HG02840 (cell line): ENCODE results near the gene CKMT2.

Experiments used
- ATAC-seq: cut with Tn5 transposase; IDR thresholded peaks from one replicate; pipeline ENCODE4 v1.9.1; 2021; ENCODE audit warnings: mild to moderate bottlenecking, moderate library complexity, moderate number of reproducible peaks; ENCODE audit not compliant: unreplicated experiment, low FRiP score

The CKMT2 gene

GRCh38 chr5:81214848-81215247, 18.3 kb upstream of the CKMT2 start:
- ATAC-seq: no peak

DNA sequence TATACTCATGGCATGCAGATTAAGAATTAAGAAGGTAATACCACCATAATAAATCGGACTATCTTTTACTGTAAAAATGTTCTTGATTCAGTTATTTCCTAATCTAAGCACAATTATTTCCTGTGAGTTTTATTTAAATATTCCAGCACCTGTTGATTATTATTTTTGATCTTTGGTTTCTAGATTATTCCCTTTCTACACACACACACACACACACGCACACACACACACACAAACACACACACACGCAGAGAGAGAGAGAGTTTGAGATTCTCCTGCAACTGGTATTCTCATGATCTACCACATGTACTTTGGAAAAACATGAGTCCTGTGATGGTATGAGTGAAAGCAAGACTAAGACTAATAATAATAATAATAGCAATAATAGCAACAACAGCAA, 17.0 kb upstream of the CKMT2 start:
- ATAC-seq: no peak

DNA sequence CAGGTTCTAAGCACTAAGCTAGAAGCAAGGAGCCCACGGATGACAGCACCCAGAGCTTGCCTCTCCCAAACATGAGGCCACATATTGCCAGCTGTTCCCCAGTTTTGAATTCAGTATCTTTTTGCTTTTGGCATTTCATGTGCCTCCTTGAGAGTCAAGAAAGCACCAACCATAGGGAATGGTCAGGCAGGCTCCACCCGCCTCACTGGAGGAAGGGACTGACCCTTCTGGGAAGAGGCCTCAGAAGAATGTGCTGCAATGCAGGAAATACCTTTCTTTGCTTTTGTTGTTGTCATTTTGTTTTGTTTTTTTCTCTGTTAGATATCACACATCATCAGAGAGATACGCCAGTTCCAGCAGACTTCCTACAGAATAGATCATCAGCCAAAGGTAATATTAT, 13.7 kb upstream of the CKMT2 start:
- no peak for ATAC-seq

- no peak for ATAC-seq
These were observed 10.8 kb upstream of the CKMT2 start for GRCh38 chr5:81222285-81222684.

GRCh38 chr5:81225463-81225862, 7.7 kb upstream of the CKMT2 start:
- no peak for ATAC-seq

GRCh38 chr5:81226286-81226685, 6.8 kb upstream of the CKMT2 start:
- ATAC-seq: no peak

GRCh38 chr5:81226949-81227348, 6.2 kb upstream of the CKMT2 start:
- ATAC-seq: no peak

DNA sequence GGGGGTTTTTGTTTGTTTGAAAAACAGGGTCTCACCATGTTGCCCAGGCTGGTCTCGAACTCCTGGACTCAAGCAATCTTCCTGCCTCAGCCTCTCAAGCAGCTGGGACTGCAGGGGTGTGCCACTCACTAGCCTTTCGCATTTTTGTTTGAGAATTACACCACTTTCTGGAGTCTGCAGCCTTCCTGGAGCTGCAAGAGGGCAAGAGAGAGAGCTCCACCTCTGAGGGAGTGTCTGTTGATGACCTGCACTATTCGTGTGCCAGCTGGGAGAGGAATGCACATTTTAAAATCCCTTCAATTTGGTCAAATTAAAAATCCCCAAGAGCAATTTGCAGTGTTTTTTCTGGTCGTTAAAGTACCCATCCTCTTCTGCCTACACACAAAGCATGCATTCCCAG, 5.0 kb upstream of the CKMT2 start:
- ATAC-seq: no peak

DNA sequence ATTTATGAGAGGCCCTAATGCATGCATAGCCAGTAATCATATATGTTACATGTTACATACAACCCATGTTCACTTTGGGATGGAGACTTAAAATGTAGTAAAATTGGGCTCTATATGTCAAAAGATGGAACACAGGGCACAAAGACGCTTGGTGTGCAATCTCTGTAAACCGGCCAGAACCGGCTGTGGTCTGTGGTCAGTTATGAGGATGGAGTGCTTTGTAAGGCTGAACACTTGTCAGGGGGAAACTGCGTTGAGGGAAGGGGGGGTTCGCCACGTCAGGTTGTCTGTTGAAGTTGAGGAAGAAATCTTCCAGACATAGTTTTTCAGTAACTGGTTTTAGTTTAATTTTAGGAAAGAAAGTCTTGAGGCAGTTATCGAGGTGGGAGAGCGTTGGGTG, 2.7 kb upstream of the CKMT2 start:
- ATAC-seq: no peak

DNA sequence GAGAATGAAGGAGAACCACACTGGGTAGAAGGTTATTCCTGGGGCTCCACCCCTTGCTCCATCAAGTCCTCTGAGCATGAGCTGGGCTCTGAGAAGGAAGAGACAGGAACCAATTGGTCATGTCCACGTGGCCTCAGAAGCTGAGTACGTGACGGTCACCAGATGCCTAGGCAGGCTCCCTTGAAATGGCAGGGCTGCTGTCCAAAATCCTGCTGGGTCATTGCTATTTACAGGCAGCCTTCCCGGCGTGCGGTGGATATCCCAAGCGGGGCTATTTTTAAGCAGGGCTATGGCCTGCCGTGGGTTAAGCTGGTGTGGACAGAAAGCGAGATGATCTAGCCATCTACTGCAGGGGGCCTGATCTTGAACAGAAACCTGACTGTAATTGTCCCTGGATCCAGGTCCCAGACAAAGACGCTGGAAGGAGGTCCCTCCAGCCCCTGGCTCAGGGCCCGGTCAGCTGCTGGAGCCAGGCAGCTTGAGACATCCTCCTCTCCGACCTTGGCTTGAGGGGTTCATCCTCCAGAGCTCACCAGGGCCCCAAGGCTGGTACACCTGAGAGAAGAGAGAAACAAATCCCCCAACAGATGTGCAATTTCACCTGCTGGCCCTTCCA, 550 bp upstream of the CKMT2 start:
- no peak for ATAC-seq

GRCh38 chr5:81234299-81234698, 1.2 kb downstream of the CKMT2 start:
- ATAC-seq: no peak

DNA sequence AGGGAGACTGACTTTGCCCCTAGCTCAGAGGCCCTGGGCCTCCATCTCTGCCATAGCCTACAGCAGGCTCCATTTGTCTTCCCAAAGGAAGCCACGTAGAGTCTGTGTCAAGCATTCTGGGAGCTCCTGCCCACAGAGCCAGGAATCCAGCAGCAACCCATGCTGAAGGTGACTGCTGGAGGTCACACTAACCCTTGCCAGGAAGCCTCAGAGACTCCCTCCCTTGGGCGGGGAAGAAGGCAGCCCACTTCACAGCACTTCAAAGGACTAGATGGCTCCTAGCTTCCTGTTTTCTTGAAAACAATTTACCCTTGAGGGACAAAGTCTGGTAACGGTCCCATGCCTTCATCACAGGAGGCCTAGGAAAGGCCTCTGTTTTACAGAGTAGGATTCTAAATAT, 1.7 kb downstream of the CKMT2 start:
- ATAC-seq: no peak

DNA sequence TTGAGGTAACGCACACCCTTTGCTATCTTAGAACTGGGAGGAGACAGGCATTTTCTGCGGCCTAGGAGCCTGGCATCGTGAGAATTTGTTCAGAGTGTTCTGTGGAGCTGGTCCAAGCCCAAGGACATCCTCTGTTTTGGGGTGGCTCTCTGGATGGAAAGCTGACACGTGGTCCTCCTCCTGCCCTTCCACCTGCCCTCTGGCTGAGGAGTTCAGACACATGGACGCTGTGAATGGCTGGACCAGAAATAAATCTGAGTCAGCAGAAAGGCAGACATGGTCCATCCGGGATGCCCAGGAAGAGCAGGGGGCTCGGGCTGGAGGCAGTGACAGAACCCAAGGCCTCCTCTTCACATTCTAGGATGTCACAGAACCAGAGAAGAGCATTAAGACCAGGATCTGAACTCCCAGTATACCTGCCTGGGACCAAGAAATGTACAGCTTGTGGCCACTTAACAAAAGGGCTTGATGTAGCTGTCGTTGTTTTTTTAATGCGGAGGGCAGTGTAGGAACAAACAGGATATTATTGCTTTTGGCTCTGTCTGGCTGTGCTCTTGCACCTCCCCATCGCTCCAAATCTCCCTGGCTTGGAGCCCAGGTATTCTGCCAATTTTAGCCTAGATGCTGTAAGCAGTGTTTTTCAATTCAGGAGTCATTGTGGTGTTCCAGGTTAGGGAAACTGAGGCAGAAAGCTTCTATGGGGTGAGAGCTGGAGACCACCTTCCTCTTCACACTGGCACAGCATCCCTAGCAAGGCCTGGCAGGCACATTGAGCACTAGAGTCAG, 2.4 kb downstream of the CKMT2 start:
- no peak for ATAC-seq

DNA sequence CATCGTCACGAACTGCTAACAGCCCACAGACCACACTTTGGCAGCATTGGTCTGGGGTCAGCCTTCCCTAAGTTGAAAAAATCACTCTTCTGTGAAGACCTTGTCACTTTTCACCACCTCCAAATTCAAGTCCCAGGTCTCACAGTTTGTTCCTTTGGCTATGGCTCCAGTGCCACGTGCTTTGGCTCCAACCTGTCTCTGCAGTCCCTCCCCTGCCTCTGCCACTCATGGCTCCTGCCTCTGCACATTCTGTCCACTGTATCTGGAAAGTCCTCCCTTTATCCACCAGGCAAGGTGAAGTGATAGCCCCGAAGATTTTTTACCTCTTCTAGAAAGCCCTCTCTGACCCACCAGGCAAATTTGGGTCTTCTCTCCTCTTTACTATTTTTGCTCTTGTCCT, 5.3 kb downstream of the CKMT2 start:
- ATAC-seq: no peak

GRCh38 chr5:81239613-81240012, 6.5 kb downstream of the CKMT2 start:
- no peak for ATAC-seq

DNA sequence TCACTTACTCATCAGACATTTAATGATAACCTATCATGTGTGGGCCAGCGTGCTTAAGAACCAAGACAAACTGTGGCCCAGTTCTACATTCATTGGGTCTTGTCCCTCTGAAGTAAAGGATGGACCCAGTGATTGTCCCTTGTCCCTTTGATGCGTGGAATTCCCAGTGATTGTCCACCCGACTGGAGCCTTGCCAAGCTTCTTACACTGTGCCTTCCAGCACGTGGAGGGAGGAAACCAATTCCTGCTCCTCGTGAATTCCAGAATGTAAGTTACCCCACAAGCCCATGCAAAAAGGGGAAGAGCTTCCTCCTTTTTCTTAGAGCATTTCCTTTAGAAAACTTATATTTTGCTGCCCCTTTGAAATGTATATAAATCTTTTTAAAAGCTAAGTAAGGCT, 7.9 kb downstream of the CKMT2 start:
- ATAC-seq: no peak

GRCh38 chr5:81241961-81242648, 9.0 kb downstream of the CKMT2 start:
- ATAC-seq: no peak

GRCh38 chr5:81242906-81243436, 9.8 kb downstream of the CKMT2 start:
- ATAC-seq: no peak

DNA sequence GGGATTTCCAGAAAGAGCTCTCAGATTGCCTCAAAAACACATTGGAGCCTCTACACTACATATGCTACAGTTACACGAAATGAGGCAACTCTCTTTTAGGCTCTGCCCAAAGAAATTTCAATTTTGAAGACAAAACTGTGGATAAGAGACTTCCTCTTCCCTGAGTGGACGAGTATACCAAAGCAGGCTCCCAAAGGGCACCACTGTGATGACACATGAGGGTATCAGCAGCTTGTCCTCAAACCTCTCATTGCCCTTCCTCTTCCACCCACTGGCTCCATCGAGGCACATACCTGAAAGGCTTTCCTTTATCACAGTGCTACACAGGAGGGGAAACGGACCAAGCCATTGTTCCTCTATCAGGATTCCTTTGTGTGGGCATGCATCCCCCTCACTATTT, 11.3 kb downstream of the CKMT2 start:
- no peak for ATAC-seq

DNA sequence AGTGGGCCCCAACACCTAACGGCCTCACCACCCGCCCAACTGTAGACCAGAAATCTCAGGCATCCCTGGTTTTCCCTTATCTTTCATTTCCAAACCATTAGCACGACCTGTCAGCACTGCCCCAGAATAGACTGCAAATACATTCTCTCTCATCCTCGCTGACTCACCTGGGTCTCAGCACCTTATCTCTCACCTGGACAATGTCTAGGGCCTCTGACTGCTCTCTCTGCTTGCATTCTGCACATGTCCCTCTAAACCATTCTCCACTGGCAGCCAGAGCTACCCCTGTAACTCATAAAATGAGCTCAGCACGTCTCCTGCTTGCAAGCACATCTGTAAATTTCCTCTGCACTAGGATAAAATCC, 12.7 kb downstream of the CKMT2 start:
- no peak for ATAC-seq

GRCh38 chr5:81246697-81247096, 13.6 kb downstream of the CKMT2 start:
- no peak for ATAC-seq
